Loucy (cell line): Measurements from ENCODE around the gene APOBEC3A.

Experiments
- H2AFZ ChIP-seq: fragments of 200-600 bp; sonication (generic); 2 replicates; pipeline ENCODE4 v1.6.0; 2016; ENCODE audit warnings: antibody characterized with exemption, mild to moderate bottlenecking, low read length, moderate library complexity
- H3F3A ChIP-seq: fragments of 200-600 bp; 2 replicates; pipeline ENCODE4 v1.6.0; 2016; ENCODE audit warnings: antibody characterized with exemption, low read depth, mild to moderate bottlenecking
- H3K27me3 ChIP-seq: fragments of 200-600 bp; sonication (generic); 2 replicates; pipeline ENCODE4 v1.6.1; 2014; ENCODE audit warnings: low read length, mild to moderate bottlenecking; ENCODE audit not compliant: insufficient read depth, poor library complexity, severe bottlenecking
- H3K36me3 ChIP-seq: fragments of 200-600 bp; sonication (generic); 2 replicates; pipeline ENCODE4 v1.6.1; 2016; ENCODE audit warnings: low read length; ENCODE audit not compliant: insufficient read depth
- H3K4me1 ChIP-seq: fragments of 200-600 bp; sonication (generic); 2 replicates; pipeline ENCODE4 v1.5.1; 2014; ENCODE audit warnings: low read length, mild to moderate bottlenecking; ENCODE audit not compliant: insufficient read depth, poor library complexity, severe bottlenecking
- H3K4me2 ChIP-seq: fragments of 200-600 bp; sonication (generic); 2 replicates; pipeline ENCODE4 v1.6.0; 2014; ENCODE audit warnings: antibody characterized with exemption, low read length, low read depth, mild to moderate bottlenecking; ENCODE audit not compliant: poor library complexity, severe bottlenecking
- H3K4me3 ChIP-seq: fragments of 200-600 bp; sonication (generic); 2 replicates; pipeline ENCODE4 v1.5.1; 2014; ENCODE audit warnings: low read length, mild to moderate bottlenecking, mixed read lengths; ENCODE audit not compliant: poor library complexity, severe bottlenecking
- H3K79me2 ChIP-seq: fragments of 200-600 bp; sonication (generic); 2 replicates; pipeline ENCODE4 v1.6.1; 2014; ENCODE audit warnings: low read length; ENCODE audit not compliant: insufficient read depth
- H3K9ac ChIP-seq: fragments of 200-600 bp; sonication (generic); 2 replicates; pipeline ENCODE4 v1.6.0; 2014; ENCODE audit warnings: mild to moderate bottlenecking, low read depth, low read length, moderate library complexity; ENCODE audit not compliant: poor library complexity, severe bottlenecking
- H3K9me2 ChIP-seq: fragments of 200-600 bp; sonication (generic); replicated peaks from 2 replicates; pipeline ENCODE4 v1.6.1; 2016; ENCODE audit warnings: low read depth, low read length, mixed read lengths
- H3K9me3 ChIP-seq: fragments of 200-600 bp; sonication (generic); 2 replicates; pipeline ENCODE4 v1.6.1; 2014; ENCODE audit warnings: mild to moderate bottlenecking, antibody characterized with exemption, low read length, low read depth; ENCODE audit not compliant: insufficient read depth
- H4K20me1 ChIP-seq: fragments of 200-600 bp; sonication (generic); 2 replicates; pipeline ENCODE4 v1.6.0; 2014; ENCODE audit warnings: antibody characterized with exemption, low read length, mild to moderate bottlenecking; ENCODE audit not compliant: insufficient read depth, poor library complexity, severe bottlenecking
- CTCF ChIP-seq: fragments of 200-600 bp; sonication (generic); conservative IDR thresholded peaks from 2 replicates; pipeline ENCODE4 v1.5.1; 2014; ENCODE audit warnings: mild to moderate bottlenecking, antibody characterized with exemption, low read length
- EZH2phosphoT487 ChIP-seq: fragments of 200-600 bp; IDR thresholded peaks from 2 replicates; pipeline ENCODE4 v1.6.1; 2018; ENCODE audit warnings: antibody characterized with exemption, mild to moderate bottlenecking, moderate library complexity, borderline replicate concordance

APOBEC3A gene

GRCh38 chr22:38952281-38952993 lies 5.0 kb upstream of the APOBEC3A start:
- Histone ChIP-seq H3K4me2 (no peak overlapping the region), H3K4me1 (no peaks in the 10 kb centered on the region), H3F3A (no peaks in the 10 kb centered on the region), H3K27me3 (no peaks in the 10 kb centered on the region), H3K9me2 (no peaks in the 10 kb centered on the region), H4K20me1 (no peaks in the 10 kb centered on the region), H2AFZ (no peak overlapping the region), H3K9ac (no peak overlapping the region), H3K79me2 (no peaks in the 10 kb centered on the region), H3K4me3 (no peak overlapping the region), H3K36me3 (no peaks in the 10 kb centered on the region), H3K9me3 (no peaks in the 10 kb centered on the region)
- no peak for TF ChIP-seq CTCF
- TF ChIP-seq EZH2phosphoT487: no peak

GRCh38 chr22:38953091-38953490 lies 4.3 kb upstream of the APOBEC3A start:
- Histone ChIP-seq H3K4me3 (no peak overlapping the region), H3F3A (no peaks in the 10 kb centered on the region), H3K36me3 (no peaks in the 10 kb centered on the region), H3K4me1 (no peaks in the 10 kb centered on the region), H3K79me2 (no peaks in the 10 kb centered on the region), H3K9ac (no peak overlapping the region), H3K4me2 (no peak overlapping the region), H2AFZ (no peak overlapping the region), H3K9me2 (no peaks in the 10 kb centered on the region), H4K20me1 (no peaks in the 10 kb centered on the region), H3K27me3 (no peaks in the 10 kb centered on the region), H3K9me3 (no peaks in the 10 kb centered on the region)
- TF ChIP-seq CTCF (no peak), EZH2phosphoT487 (no peak)

- no peaks in the 10 kb centered on the region for H4K20me1 ChIP-seq
- no peaks in the 10 kb centered on the region for H3K36me3 ChIP-seq
- no peak overlapping the region for H3K4me3 ChIP-seq
- no peaks in the 10 kb centered on the region for H3K4me1 ChIP-seq
- H3F3A ChIP-seq: no peaks in the 10 kb centered on the region
- no peak overlapping the region for H3K4me2 ChIP-seq
- H3K79me2 ChIP-seq: no peaks in the 10 kb centered on the region
- H3K9me2 ChIP-seq: no peaks in the 10 kb centered on the region
- no peaks in the 10 kb centered on the region for H3K9me3 ChIP-seq
- H3K27me3 ChIP-seq: no peaks in the 10 kb centered on the region
- H2AFZ ChIP-seq: no peak overlapping the region
- no peak overlapping the region for H3K9ac ChIP-seq
- TF ChIP-seq CTCF (no peak), EZH2phosphoT487 (no peak)
Measured at GRCh38 chr22:38953577-38954413, 3.6 kb upstream of the APOBEC3A start.
